GM21423 (cell line): Measurements from ENCODE around the gene PMAIP1.
A peak's percentile ranks its signal among the peaks of the same experiment; 100 is the strongest.
"Not testable (repeated sequence)": the region's sequence is repeated elsewhere in the genome, so short reads cannot be mapped to it uniquely, and the experiment has no call there.

ENCODE experiments used
- ATAC-seq: cut with Tn5 transposase; IDR thresholded peaks from one replicate; pipeline ENCODE4 v1.9.1; 2021; ENCODE audit warnings: mild to moderate bottlenecking, moderate library complexity; ENCODE audit not compliant: unreplicated experiment

PMAIP1 gene

GRCh38 chr18:59899298-59900221, at the start of gene PMAIP1:
PMAIP1 (plus strand) TSS chr18:59899996; CDS start chr18:59900178, 182 bp downstream.
- peak; percentile 69 for ATAC-seq

- no peak for ATAC-seq
Observed at GRCh38 chr18:59851784-59852399, 47.9 kb upstream of the PMAIP1 start.

- no peak for ATAC-seq
Observed at GRCh38 chr18:59852548-59852947, 47.2 kb upstream of the PMAIP1 start.

- no peak for ATAC-seq
Observed at GRCh38 chr18:59853380-59853779, 46.4 kb upstream of the PMAIP1 start.

- ATAC-seq, result not testable (repeated sequence)
Observed at GRCh38 chr18:59853988-59854387, 45.8 kb upstream of the PMAIP1 start.

GRCh38 chr18:59861009-59861408, 38.8 kb upstream of the PMAIP1 start:
- ATAC-seq, result no peak

GRCh38 chr18:59861963-59862819, 37.6 kb upstream of the PMAIP1 start:
- ATAC-seq, result peak; percentile 71

- ATAC-seq, result no peak
Observed at GRCh38 chr18:59865241-59865986, 34.4 kb upstream of the PMAIP1 start.

- no peak for ATAC-seq
Observed at GRCh38 chr18:59866551-59867269, 33.1 kb upstream of the PMAIP1 start.

GRCh38 chr18:59867337-59868104, 32.3 kb upstream of the PMAIP1 start:
- no peak for ATAC-seq

GRCh38 chr18:59870623-59871130, 29.1 kb upstream of the PMAIP1 start:
- no peak for ATAC-seq

- ATAC-seq, result no peak
Observed at GRCh38 chr18:59871711-59872362, 28.0 kb upstream of the PMAIP1 start.

- ATAC-seq, result no peak
Observed at GRCh38 chr18:59873641-59874040, 26.2 kb upstream of the PMAIP1 start.

- no peak for ATAC-seq
Observed at GRCh38 chr18:59874166-59874565, 25.6 kb upstream of the PMAIP1 start.

GRCh38 chr18:59876310-59876626, 23.5 kb upstream of the PMAIP1 start:
- peak; percentile 77 for ATAC-seq

- ATAC-seq, result no peak
Observed at GRCh38 chr18:59877361-59877760, 22.4 kb upstream of the PMAIP1 start.

GRCh38 chr18:59878644-59879043, 21.2 kb upstream of the PMAIP1 start:
- ATAC-seq, result peak; percentile 31
